Inflammatory macrophage treated with lipopolysaccharide for 4 hours (primary cell): ENCODE measurements around the gene BMPR2.
A peak's percentile ranks its signal among the peaks of the same experiment; 100 is the strongest.
"Not testable (repeated sequence)": the region's sequence is repeated elsewhere in the genome, so short reads cannot be mapped to it uniquely, and the experiment has no call there.

Source experiments
- DNase-seq: peaks from one replicate; pipeline ENCODE4 v3.0.0-alpha.2; 2020

BMPR2 gene

GRCh38 chr2:202386495-202386894, 10.4 kb downstream of the BMPR2 start:
- DNase-seq: not testable (repeated sequence)

GRCh38 chr2:202387608-202388342, 11.6 kb downstream of the BMPR2 start:
- DNase-seq: no peak

- no peak for DNase-seq
Measured at GRCh38 chr2:202400941-202401340, 24.8 kb downstream of the BMPR2 start.

- DNase-seq: no peak
Measured at GRCh38 chr2:202405798-202406197, 29.7 kb downstream of the BMPR2 start.

GRCh38 chr2:202406445-202406978, 30.4 kb downstream of the BMPR2 start:
- DNase-seq: no peak

- no peak for DNase-seq
Measured at GRCh38 chr2:202408546-202409140, 32.5 kb downstream of the BMPR2 start.

- no peak for DNase-seq
Measured at GRCh38 chr2:202410092-202410491, 34.0 kb downstream of the BMPR2 start.

- peak; percentile 5 for DNase-seq
Measured at GRCh38 chr2:202411097-202411496, 35.0 kb downstream of the BMPR2 start.

- no peak for DNase-seq
Measured at GRCh38 chr2:202418027-202418426, 41.9 kb downstream of the BMPR2 start.

- no peak for DNase-seq
Measured at GRCh38 chr2:202418511-202418910, 42.4 kb downstream of the BMPR2 start.

GRCh38 chr2:202423139-202423538, 47.0 kb downstream of the BMPR2 start:
- DNase-seq: no peak

GRCh38 chr2:202425036-202425435, 48.9 kb downstream of the BMPR2 start:
- no peak for DNase-seq

- DNase-seq: no peak
Measured at GRCh38 chr2:202426751-202427150, 50.6 kb downstream of the BMPR2 start.

- DNase-seq: no peak
Measured at GRCh38 chr2:202429164-202429980, 53.2 kb downstream of the BMPR2 start.

GRCh38 chr2:202432776-202433175, 56.6 kb downstream of the BMPR2 start:
- DNase-seq: no peak

- DNase-seq: no peak
Measured at GRCh38 chr2:202434472-202434871, 58.3 kb downstream of the BMPR2 start.

GRCh38 chr2:202436626-202437025, 60.5 kb downstream of the BMPR2 start:
- no peak for DNase-seq

- not testable (repeated sequence) for DNase-seq
Measured at GRCh38 chr2:202440117-202440516, 64.0 kb downstream of the BMPR2 start.

- no peak for DNase-seq
Measured at GRCh38 chr2:202442882-202443281, 66.8 kb downstream of the BMPR2 start.

- DNase-seq: no peak
Measured at GRCh38 chr2:202444000-202444399, 67.9 kb downstream of the BMPR2 start.

- DNase-seq: no peak
Measured at GRCh38 chr2:202449344-202449743, 73.2 kb downstream of the BMPR2 start.

GRCh38 chr2:202450785-202451184, 74.7 kb downstream of the BMPR2 start:
- DNase-seq: no peak

GRCh38 chr2:202452744-202453143, 76.6 kb downstream of the BMPR2 start:
- no peak for DNase-seq

- DNase-seq: no peak
Measured at GRCh38 chr2:202454536-202454935, 78.4 kb downstream of the BMPR2 start.
